PC-3 (cell line): ENCODE measurements around the gene USP34.

Source experiments
- EZH2 ChIP-seq: fragments of 300-600 bp; sonication (generic); IDR thresholded peaks from one replicate; pipeline ENCODE4 v1.6.1; 2017; ENCODE audit warnings: antibody characterized with exemption, mild to moderate bottlenecking, low read length; ENCODE audit not compliant: unreplicated experiment
- TF ChIP-seq, protein P1 (sequence below): fragments of 300-600 bp; sonication (generic); conservative IDR thresholded peaks from 2 replicates; pipeline ENCODE4 v1.5.1; 2017; ENCODE audit warnings: antibody characterized with exemption, low read depth, mild to moderate bottlenecking, low read length

DNA sequence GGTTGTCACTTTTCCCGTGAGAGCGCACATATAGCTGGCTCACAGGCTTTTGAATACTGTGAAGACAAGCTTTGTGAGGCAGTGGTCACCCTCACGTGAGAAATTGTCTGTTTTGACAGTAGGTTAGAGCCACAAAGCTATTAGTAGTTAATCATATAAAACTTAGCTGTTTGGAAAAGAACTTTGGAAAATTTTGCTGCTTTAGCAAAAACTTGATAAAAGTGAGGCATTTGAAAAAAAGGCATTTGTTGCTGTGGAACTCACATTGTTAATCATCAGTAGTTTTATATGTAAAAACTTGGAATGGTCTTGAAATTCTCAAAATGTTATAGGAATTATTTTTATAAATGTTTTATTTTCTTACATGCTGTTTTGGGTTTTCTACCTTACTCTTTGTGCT is 286.6 kb downstream of the USP34 start:
- TF ChIP-seq, protein P1, sequence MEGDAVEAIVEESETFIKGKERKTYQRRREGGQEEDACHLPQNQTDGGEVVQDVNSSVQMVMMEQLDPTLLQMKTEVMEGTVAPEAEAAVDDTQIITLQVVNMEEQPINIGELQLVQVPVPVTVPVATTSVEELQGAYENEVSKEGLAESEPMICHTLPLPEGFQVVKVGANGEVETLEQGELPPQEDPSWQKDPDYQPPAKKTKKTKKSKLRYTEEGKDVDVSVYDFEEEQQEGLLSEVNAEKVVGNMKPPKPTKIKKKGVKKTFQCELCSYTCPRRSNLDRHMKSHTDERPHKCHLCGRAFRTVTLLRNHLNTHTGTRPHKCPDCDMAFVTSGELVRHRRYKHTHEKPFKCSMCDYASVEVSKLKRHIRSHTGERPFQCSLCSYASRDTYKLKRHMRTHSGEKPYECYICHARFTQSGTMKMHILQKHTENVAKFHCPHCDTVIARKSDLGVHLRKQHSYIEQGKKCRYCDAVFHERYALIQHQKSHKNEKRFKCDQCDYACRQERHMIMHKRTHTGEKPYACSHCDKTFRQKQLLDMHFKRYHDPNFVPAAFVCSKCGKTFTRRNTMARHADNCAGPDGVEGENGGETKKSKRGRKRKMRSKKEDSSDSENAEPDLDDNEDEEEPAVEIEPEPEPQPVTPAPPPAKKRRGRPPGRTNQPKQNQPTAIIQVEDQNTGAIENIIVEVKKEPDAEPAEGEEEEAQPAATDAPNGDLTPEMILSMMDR: no peak
- TF ChIP-seq EZH2: no peak
